Measurements from ENCODE around the gene HEG1. TPM values are rescaled to one million over a fixed set of nuclear protein-coding genes. Genes with fewer than 3 reads are reported as not detected.

HEG1 gene
- total and polyA plus RNA-seq, 2 of the 4 experiments (the other 2 are of a cell fraction): 25.6 to 43.4 TPM

DNA sequence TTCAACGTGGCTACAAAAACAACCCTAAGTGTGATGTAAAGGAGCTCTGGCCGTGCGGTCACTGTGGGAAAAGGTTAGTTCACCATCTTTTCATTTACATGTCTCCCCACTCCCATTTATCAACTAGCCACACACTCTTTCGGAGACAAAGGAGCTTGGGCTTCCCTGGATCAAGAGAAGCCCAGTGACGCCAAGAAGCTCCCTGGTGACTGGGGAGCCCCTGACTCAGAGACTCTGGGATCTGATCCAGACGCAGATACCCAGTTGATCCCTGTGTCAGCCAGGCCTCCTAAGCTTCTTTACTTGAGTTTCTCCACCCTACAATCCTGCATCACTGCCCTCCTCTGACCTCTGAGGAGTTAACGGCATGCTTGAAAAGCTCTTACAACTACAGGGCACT, 43.9 kb downstream of the HEG1 start:
- CTCF ChIA-PET: no interaction called here

More for the DNA sequence above, 43.9 kb downstream of the HEG1 start:
- Histone ChIP-seq H3K23ac (ENCODE audit: low read depth, low read length) (no peak overlapping the region), H3K9me3 (ENCODE audit: control insufficient read depth, insufficient read depth, low read length) (no peaks in the 10 kb centered on the region), H3K14ac (replicated peaks; ENCODE audit: low read depth, low read length) (no peak overlapping the region), H3K18ac (ENCODE audit: low read depth, low read length) (no peak overlapping the region), H4K5ac (ENCODE audit: low read depth, low read length) (no peak overlapping the region), H2BK20ac (ENCODE audit: low read depth, low read length) (no peak overlapping the region), H3K27ac (ENCODE audit: insufficient read depth, low read length) (no peak overlapping the region), H4K91ac (ENCODE audit: insufficient read depth, low read depth, low read length) (no peak overlapping the region), H3K4me1 (ENCODE audit: control insufficient read depth, insufficient read depth, low read length) (peaks cover 4% of the 10 kb centered on the region; the same call in 1 of the 2 replicates), H2BK5ac (ENCODE audit: low read depth, low read length, poor library complexity, severe bottlenecking) (no peak overlapping the region), H4K8ac (ENCODE audit: low read depth in 2 of 2, low read length in 2 of 2) (no peak overlapping the region), H2AK5ac (ENCODE audit: low read depth, low read length) (no peak overlapping the region), H3K9me1 (ENCODE audit: insufficient read depth, low read length) (peaks cover 26% of the 10 kb centered on the region), H3K4me3 (ENCODE audit: insufficient read depth, low read depth, low read length) (no peak overlapping the region), H2BK120ac (ENCODE audit: low read depth, low read length) (no peak overlapping the region), H2AK9ac (replicated peaks; ENCODE audit: low read depth, low read length, poor library complexity) (no peak overlapping the region), H3K79me1 (ENCODE audit: low read depth in 1 of 2, low read length in 2 of 2) (peaks cover 28 to 57% of the 10 kb centered on the region in 2 experiments), H3K4me2 (ENCODE audit: low read depth, low read length) (no peak overlapping the region), H2BK15ac (ENCODE audit: low read depth, low read length) (no peak overlapping the region), H4K20me1 (ENCODE audit: insufficient read depth, low read length) (peaks cover 32% of the 10 kb centered on the region; the same call in 1 of the 2 replicates), H3K36me3 (ENCODE audit: control insufficient read depth, insufficient read depth, low read length) (peaks cover 69% of the 10 kb centered on the region), H3K4ac (ENCODE audit: low read depth, low read length) (no peak overlapping the region), H3K56ac (ENCODE audit: extremely low read depth, insufficient read depth, low read length) (no peak overlapping the region), H3K27me3 (ENCODE audit: control insufficient read depth, insufficient read depth, low read length) (no peaks in the 10 kb centered on the region), H2AFZ (replicated peaks; ENCODE audit: low read length, poor library complexity) (no peak overlapping the region), H3K9ac (ENCODE audit: low read depth, low read length) (no peak overlapping the region)
- 38% methylated on average over 2 of the region's 7 CpGs; no CpG with 5 or more reads in 1 of the 2 experiments for WGBS, 2 experiments (ENCODE audit: extremely low coverage in 2 of 2, insufficient read length in 1 of 2)
- dilution Hi-C loops (cut with HindIII; ENCODE audit: low sequenced_read_pairs, unreplicated experiment): no loop called here
- BruUV-seq (replicated peaks): no TSS peak
- in situ Hi-C loops (cut with MboI; ENCODE audit: low sequenced_read_pairs): no loop called here
- POLR2A ChIA-PET (ENCODE audit: unreplicated experiment): interaction anchor here (1.1 kb wide), 1 partner anchor 8 kb away, joined by 3 read pairs; no protein-coding TSS in a partner anchor
- DNase-seq: peak; percentile 40
- peak; percentile 22; the same call in 1 of the 2 replicates for ATAC-seq (ENCODE audit: low read depth)
- intact Hi-C loops (cut with micrococcal nuclease): no loop called here
- TF ChIP-seq MAFK (IDR thresholded peaks at IDR 0.05; ENCODE audit: low read depth, low read length): no peak
- no peak for TF ChIP-seq SMC3 (IDR thresholded peaks at IDR 0.05; ENCODE audit: low read depth, low read length)
